HG03060 (cell line): ENCODE results near the gene GBP4.

Source experiments
- ATAC-seq: cut with Tn5 transposase; IDR thresholded peaks from one replicate; pipeline ENCODE4 v1.9.1; 2021; ENCODE audit warnings: low read depth, moderate number of reproducible peaks; ENCODE audit not compliant: unreplicated experiment

Gene GBP4

DNA sequence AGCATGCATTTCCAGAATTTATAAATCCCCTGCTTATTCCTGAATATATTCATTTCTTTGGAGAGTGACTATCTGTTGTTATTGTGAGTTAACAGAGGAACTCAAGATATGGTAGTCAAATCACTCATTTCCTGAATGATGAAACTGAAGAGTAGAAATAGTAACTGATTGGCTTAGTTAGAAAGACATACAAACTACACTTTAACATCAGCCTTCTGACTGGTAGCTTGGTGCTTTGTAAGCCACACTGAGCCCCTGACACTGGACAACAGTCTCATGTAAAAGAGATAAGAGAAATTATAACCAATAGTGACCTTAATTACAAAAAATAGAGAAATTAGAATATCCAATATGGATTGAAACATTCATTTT lies 27.7 kb downstream of the GBP4 start:
- ATAC-seq, result no peak

DNA sequence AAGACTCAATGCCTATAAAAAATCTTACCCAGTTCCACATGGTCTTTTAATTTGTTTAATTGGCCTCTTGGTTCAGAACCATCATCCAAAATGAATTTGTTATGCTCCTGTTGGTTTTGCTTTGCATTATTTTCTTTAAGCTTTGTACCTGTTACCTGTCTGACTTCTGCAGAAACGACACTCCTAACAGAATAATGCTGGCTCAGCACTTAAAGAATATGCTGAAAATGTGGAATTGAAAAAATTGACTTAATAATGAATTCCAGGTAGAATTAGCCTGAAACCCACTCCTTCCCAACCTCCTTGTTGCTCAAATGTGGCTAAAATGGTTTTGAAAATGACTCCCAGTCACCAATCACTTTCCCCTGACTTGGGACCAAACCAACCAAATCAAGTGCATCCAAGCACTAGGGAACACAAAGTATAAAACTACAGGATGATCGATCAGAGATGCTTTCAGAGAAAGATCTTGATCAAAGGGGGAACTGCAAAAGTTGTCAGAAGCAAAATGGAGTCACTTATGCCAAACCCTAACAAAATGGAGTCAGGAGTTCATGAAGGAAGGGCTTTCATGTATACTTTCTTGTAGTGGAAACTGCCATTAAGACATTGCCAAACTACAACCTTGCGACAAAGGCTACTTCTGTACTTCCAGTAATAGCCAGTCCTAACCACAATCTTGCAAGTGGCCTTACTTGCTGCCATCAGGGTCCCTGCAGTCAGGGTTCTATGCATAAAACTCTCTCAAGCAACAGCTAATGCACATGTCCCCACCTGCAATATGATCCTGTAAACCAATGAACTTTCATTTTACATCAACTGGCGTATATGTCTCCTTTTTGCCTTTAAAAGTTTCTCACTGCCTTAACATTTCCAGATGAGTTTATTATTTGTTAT lies 28.3 kb downstream of the GBP4 start:
- ATAC-seq, result no peak

GRCh38 chr1:89169166-89169565 lies 29.6 kb downstream of the GBP4 start:
- no peak for ATAC-seq

DNA sequence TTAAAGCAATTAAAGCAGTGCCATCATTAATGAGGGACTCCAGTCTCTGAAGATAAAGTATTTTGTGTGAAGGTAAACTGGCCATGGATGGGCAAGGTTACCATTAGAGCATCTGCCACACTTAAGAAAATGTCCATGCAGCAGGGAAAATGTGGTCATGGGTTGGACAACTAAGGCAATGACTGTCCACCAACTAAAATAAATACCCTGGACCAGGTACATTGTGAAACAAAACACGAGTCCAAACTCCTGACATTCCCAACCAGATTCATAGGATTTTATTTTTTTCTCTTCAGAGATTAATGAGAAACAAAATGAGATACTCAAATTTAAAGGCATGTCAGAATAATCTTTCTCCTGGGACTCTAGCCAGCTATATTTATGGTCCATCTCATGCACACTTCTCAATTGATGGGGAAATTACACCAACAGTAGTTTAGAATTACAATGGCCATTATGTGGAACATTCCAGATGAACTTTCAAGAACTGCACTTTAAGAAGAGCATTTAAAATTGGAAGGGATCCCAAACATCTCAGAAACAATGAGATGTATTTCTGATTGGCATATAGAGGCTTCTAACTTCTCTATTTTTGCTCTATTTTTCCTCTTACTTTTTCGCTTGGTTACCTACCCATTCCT lies 31.0 kb downstream of the GBP4 start:
- ATAC-seq, result no peak

GRCh38 chr1:89166705-89167104 lies 32.0 kb downstream of the GBP4 start:
- no peak for ATAC-seq

DNA sequence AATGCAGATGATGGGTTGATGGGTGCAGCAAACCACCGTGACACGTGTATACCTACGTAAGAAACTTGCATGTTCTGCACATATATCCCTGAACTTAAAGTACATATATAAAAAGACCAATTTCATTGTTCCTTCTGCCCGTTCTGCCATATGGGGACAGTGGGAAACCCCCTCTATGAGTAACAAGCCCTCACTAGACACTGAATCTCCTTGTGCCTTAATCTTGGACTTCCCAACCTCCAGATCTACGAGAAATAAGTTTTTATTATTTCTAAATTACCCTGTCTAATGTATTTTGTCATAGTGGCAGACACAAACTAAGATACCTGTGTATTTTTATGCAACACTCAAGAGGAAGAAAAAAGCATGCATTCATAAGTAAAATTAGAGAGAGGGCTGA lies 32.9 kb downstream of the GBP4 start:
- no peak for ATAC-seq

DNA sequence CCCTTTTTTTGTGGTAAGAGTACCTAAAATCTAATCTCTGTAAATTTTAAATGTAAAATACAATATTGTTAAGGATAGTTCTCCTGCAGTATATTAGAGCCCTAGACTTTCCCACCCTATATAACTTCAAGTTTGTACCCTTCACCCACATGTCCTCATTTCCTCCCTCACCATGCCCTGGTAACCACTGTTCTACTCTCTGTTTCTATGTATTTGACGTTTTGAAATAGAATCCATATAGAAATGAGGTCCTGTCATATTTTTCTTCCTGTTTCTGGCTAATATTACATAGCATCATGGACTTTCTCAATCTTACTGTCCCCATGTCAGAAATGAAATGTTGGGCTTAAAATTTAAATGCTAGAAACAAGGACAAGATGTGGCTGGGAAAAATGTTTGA lies 47.7 kb downstream of the GBP4 start:
- no peak for ATAC-seq

DNA sequence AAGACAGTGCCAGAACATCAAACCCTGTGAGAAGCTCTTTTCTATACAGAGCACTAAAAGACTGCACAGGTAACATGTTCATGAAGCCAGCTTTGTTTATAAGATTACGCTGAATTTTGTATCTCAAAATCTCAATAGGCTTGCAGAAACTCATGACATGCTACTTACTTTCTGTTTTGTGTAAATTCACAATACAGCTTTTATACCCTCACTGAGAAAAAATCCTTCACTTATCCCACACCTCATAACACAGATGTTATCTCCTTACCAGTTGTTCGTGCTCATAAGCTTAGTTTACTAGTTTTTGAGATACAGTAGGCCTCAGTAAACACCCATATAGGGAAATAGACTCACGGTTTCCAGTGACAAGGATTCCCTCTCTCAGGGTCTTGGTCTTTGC lies 48.8 kb downstream of the GBP4 start:
- no peak for ATAC-seq

GRCh38 chr1:89149229-89149628 lies 49.5 kb downstream of the GBP4 start:
- ATAC-seq, result no peak

- ATAC-seq, result no peak
Observed at GRCh38 chr1:89147678-89148658, 50.8 kb downstream of the GBP4 start.

- ATAC-seq, result no peak
Observed at GRCh38 chr1:89146721-89147120, 52.0 kb downstream of the GBP4 start.

- no peak for ATAC-seq
Observed at GRCh38 chr1:89143484-89143883, 55.3 kb downstream of the GBP4 start.

DNA sequence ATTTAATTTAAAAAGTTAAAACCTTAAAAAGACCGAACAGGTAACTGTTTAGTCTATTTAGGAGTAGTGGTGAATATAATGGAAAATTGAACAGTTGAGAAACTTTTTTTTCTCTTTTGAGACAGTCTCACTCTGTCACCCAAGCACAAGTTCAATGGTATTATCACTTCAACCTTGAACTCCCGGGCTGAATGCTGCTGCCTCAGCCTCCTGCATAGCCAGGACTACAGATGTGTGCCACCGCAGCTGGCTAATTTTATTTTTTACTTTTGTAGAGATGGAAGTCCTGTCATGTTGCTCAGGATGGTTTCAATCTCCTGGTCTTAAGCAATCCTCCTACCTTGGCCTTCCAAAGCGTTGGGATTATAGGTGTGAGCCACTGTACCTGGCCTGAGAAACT lies 56.6 kb downstream of the GBP4 start:
- no peak for ATAC-seq

DNA sequence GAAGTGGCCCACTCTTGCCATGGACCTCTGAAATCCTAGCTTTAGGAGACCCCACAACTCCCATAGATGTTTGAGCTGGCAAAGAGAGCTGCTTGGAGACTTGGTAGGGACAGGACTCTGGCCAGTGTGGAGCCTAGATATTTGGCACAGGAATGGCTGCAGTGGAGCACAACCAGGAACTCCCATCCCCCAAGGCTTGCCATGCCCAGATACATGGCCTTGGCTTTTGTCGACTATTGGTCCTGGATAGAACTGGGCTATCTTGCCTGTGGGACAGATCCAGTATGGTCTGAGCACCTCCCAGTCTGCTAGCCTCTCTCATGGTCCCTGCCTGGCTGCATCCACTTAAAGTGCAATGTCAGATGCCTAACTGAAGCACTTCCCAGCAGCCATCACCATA lies 65.0 kb downstream of the GBP4 start:
- no peak for ATAC-seq
